Mucosa of descending colon (tissue), 3 donors: ENCODE measurements around the gene COG2. TPM values are rescaled to one million over a fixed set of nuclear protein-coding genes. Genes with fewer than 3 reads are reported as not detected.

Experiments used
- ATAC-seq: fragments of 200-7000 bp; cut with Tn5 transposase; one replicate; pipeline ENCODE4 v1.9.1; 2020; ENCODE audit warnings: mild to moderate bottlenecking, moderate library complexity
- DNase-seq, 3 donors: peaks; one replicate each; pipeline ENCODE4 v3.0.0-alpha.2; 2020
- H3K36me3 ChIP-seq: fragments of 200-600 bp; one replicate; pipeline ENCODE4 v1.8.0; 2021; ENCODE audit warnings: low read depth, mild to moderate bottlenecking
- H3K4me1 ChIP-seq: fragments of 200-600 bp; one replicate; pipeline ENCODE4 v1.8.0; 2021; ENCODE audit warnings: low read depth, mild to moderate bottlenecking
- H3K4me3 ChIP-seq: fragments of 200-600 bp; one replicate; pipeline ENCODE4 v1.8.0; 2021; ENCODE audit warnings: mild to moderate bottlenecking
- H3K9me3 ChIP-seq: fragments of 200-600 bp; one replicate; pipeline ENCODE4 v1.8.0; 2021; ENCODE audit warnings: mild to moderate bottlenecking
- intact Hi-C, 2 donors: fragments of 100-400 bp; cut with DNase I in 1 of 2; cut with micrococcal nuclease in 1 of 2; formaldehyde crosslinking; loops; one replicate each; pipeline versions ENCODE4 v1.11.0 to v1.11.1; 2022; cut with DNase I, micrococcal nuclease
- total RNA-seq, 3 donors: library from RNA; stranded (reverse); fragmentation: NEBNext Ultra II Directional in 2 of 3; extraction: Animal tissue kit (Norgen Biotek cat#: 25700) in 2 of 3; gene quantifications; one replicate each; pipeline versions ENCODE4 v1.2.1 to v1.2.4, GENCODE V29; 2021 to 2023
- TF ChIP-seq, protein P1 (sequence below): fragments of 200-600 bp; IDR thresholded peaks from one replicate; pipeline ENCODE4 v1.8.0; 2022; ENCODE audit warnings: antibody characterized with exemption, mild to moderate bottlenecking
- donor health status: DM: no; HTN: no; CAD: no; lungs with moderate emphysema.
- donor health status: DM: no; HTN: no; CAD: no.
- donor health status: DM: no; HTN: yes; CAD: no.

COG2 gene
- total RNA-seq, 3 donors from 2014 or later, result 38.0 to 46.2 (median 38.1) TPM

- intact Hi-C loops, result no loop called here
- H3K9me3 ChIP-seq, result no peaks in the 10 kb centered on the region
- no peak for ATAC-seq
- DNase-seq, result no peak
- TF ChIP-seq, protein P1, sequence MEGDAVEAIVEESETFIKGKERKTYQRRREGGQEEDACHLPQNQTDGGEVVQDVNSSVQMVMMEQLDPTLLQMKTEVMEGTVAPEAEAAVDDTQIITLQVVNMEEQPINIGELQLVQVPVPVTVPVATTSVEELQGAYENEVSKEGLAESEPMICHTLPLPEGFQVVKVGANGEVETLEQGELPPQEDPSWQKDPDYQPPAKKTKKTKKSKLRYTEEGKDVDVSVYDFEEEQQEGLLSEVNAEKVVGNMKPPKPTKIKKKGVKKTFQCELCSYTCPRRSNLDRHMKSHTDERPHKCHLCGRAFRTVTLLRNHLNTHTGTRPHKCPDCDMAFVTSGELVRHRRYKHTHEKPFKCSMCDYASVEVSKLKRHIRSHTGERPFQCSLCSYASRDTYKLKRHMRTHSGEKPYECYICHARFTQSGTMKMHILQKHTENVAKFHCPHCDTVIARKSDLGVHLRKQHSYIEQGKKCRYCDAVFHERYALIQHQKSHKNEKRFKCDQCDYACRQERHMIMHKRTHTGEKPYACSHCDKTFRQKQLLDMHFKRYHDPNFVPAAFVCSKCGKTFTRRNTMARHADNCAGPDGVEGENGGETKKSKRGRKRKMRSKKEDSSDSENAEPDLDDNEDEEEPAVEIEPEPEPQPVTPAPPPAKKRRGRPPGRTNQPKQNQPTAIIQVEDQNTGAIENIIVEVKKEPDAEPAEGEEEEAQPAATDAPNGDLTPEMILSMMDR, result no peak
- H3K36me3 ChIP-seq, result no peaks in the 10 kb centered on the region
- no peaks in the 10 kb centered on the region for H3K4me1 ChIP-seq
- H3K4me3 ChIP-seq, result no peak overlapping the region
These were observed 5.6 kb upstream of the COG2 start for GRCh38 chr1:230636575-230637148.

DNA sequence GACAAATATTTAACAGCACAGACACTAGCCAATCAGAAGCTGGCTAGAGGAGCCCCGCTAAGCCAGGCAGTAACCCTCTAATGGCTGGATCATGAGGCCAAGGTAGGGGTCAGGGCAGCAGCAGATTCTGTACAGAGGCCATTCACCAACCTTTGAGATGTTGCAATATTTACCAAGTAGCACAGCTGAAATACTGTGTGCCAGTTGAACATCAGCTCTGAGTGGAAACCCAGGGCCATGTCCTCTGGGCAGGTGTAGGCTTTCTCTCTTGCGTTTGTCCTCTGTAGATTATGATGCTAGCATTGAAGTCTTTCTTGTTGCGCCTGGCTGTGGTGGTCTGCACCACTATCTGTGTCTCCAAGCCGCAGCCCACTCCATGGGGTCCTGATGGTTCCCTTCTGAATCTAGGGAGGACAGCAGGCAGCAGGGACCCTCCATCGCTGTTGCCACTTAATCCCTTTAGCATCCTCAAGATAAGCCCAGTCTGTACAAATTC lies 2.5 kb upstream of the COG2 start:
- ATAC-seq (no peak), DNase-seq (no peak)
- intact Hi-C loops, result no loop called here
- Histone ChIP-seq H3K36me3 (no peaks in the 10 kb centered on the region), H3K9me3 (no peaks in the 10 kb centered on the region), H3K4me3 (no peak overlapping the region), H3K4me1 (peaks cover 18% of the 10 kb centered on the region)
- TF ChIP-seq, protein P1, result no peak

GRCh38 chr1:230641346-230641745 lies 935 bp upstream of the COG2 start:
- no peak overlapping the region for H3K4me3 ChIP-seq
- no peaks in the 10 kb centered on the region for H3K36me3 ChIP-seq
- intact Hi-C loops, result no loop called here
- TF ChIP-seq, protein P1, result no peak
- no peak for ATAC-seq
- H3K9me3 ChIP-seq, result no peaks in the 10 kb centered on the region
- DNase-seq, result no peak
- H3K4me1 ChIP-seq, result peaks cover 18% of the 10 kb centered on the region

DNA sequence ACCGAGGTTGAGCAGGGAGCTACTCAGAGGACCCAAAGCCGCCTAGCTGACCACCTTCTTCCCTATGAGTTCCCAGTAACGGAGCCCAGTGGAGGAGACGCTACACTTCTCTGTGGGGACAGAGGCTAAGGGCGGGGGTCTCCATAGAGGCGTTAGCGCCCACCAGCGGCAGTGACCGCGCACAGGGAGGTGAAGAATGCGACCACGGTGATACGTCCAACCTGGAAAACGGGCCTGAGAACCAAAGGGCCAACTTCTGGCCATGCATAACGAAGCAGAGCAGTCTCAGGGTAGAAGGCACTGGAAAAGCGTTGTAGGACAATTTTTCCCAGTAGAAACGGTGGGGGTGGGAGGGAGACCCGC lies 400 bp upstream of the COG2 start:
- H3K36me3 ChIP-seq, result no peaks in the 10 kb centered on the region
- H3K9me3 ChIP-seq, result no peaks in the 10 kb centered on the region
- intact Hi-C loops, result no loop called here
- TF ChIP-seq, protein P1, result no peak
- ATAC-seq, result no peak
- H3K4me3 ChIP-seq, result no peak overlapping the region
- H3K4me1 ChIP-seq, result peaks cover 18% of the 10 kb centered on the region
- DNase-seq, result no peak

DNA sequence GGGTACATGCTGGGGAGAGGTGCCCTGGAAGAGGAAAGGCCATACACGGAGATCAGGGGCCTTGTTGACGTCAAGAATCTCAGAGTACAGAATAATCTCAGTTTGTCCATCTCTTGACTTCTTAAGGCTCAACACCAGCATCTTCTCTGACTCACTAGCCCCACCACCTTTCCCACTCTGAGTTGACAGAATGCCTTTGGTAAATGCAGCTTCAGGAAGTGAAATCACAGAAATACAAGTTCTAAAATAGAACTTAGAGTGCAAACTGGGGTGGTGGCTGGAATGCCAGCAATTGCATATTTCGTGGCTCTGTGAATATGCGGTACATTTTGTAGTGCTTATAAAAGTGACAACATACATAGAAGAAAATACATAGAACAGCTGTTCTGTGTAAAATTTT lies 1.6 kb downstream of the COG2 start:
- peak; percentile 21 for ATAC-seq
- intact Hi-C loops, result no loop called here

More for the DNA sequence above, 1.6 kb downstream of the COG2 start:
- TF ChIP-seq, protein P1, result no peak
- peak in 1 of 3 donors; percentile 37 for DNase-seq
- Histone ChIP-seq H3K4me3 (no peak overlapping the region), H3K36me3 (no peaks in the 10 kb centered on the region), H3K9me3 (no peaks in the 10 kb centered on the region), H3K4me1 (peaks cover 18% of the 10 kb centered on the region)
